ENCODE results near the gene RUNX2.

GRCh38 chr6:45430590-45431202, 102.6 kb downstream of the RUNX2 start:
- TF ChIP-seq CTCF (conservative IDR thresholded peaks at IDR 0.05; ENCODE audit: low read length) (no peak), EZH2phosphoT487 (IDR thresholded peaks at IDR 0.05; ENCODE audit: borderline replicate concordance, low read depth, low read length) (no peak)

Data from OCI-LY7 (cell line).